ENCODE results near the gene MAP3K20. TPM values are rescaled to one million over a fixed set of nuclear protein-coding genes. Genes with fewer than 3 reads are reported as not detected.

The MAP3K20 gene
- polyA plus RNA-seq, 1 of the 3 experiments (the other 2 are of a cell fraction), result 8.5 TPM

DNA sequence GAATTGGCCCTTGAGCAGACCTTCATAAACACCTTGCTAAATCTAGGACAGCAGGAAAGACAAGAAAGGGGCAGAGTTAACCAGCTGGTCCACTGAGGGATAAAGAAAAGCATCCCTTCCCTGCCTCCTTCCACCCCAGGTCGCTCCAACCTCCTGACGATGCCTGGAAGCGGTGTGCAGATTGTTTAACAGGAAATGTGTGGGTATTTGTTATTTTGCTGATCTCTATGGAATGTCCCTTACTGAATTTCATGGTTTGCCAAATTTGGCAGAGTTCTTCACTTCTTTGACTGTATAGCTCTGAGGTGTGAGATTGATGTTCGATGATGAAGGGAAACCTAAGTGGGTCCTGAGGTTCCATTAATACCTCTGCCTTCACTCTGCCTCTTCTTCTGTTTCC lies 72.9 kb downstream of the MAP3K20 start:
- Histone ChIP-seq H3F3A (replicated peaks; ENCODE audit: insufficient read depth) (peaks cover 39% of the 10 kb centered on the region), H3K79me2 (ENCODE audit: insufficient read depth) (peaks cover 44% of the 10 kb centered on the region), H3K9me2 (no peaks in the 10 kb centered on the region), H3K9me3 (no peaks in the 10 kb centered on the region; the same call in 1 of the 2 replicates), H3K4me1 (ENCODE audit: control insufficient read depth in 1 of 2, insufficient read depth in 2 of 2, low read depth in 1 of 2, low read length in 1 of 2) (peaks cover 2 to 39% of the 10 kb centered on the region in 2 experiments), H2AFZ (ENCODE audit: low read depth) (no peak overlapping the region), H3K4me2 (no peak overlapping the region; the same call in 1 of the 2 replicates), H3K9ac (no peak overlapping the region), H3K27ac (ENCODE audit: low read depth in 2 of 2, low read length in 1 of 2) (no peak overlapping the region), H3K36me3 (replicated peaks in 1 of 2; ENCODE audit: control insufficient read depth in 1 of 2, insufficient read depth in 2 of 2, low read length in 1 of 2) (peaks cover 0 to 12% of the 10 kb centered on the region in 2 experiments), H3K27me3 (ENCODE audit: insufficient read depth) (no peaks in the 10 kb centered on the region), H4K20me1 (ENCODE audit: insufficient read depth) (no peaks in the 10 kb centered on the region), H3K4me3 (ENCODE audit: low read depth in 2 of 2, low read length in 1 of 2) (no peak overlapping the region)
- 85% methylated on average over 4 of the region's 4 CpGs for WGBS (ENCODE audit: low lambda C conversion rate)
- ChIA-PET CTCF (interaction anchor here (0.7 kb wide), 1 partner anchor 28 kb away, joined by 3 read pairs; no protein-coding TSS in a partner anchor), POLR2A (no interaction called here)
- no peak for DNase-seq
- TF ChIP-seq NRF1 (IDR thresholded peaks at IDR 0.05; ENCODE audit: low read depth, low read length) (no peak), NFIC (IDR thresholded peaks at IDR 0.05; ENCODE audit: borderline replicate concordance) (no peak), MXI1 (IDR thresholded peaks at IDR 0.05; ENCODE audit: low read depth, low read length) (no peak), CHD2 (IDR thresholded peaks at IDR 0.05; ENCODE audit: low read length, partially characterized antibody) (no peak), EZH2phosphoT487 (IDR thresholded peaks at IDR 0.05; ENCODE audit: borderline replicate concordance, low read depth) (no peak), ELF1 (IDR thresholded peaks at IDR 0.05) (no peak), FOXM1 (IDR thresholded peaks at IDR 0.05; ENCODE audit: low read depth) (no peak), POLR2AphosphoS5 (IDR thresholded peaks at IDR 0.05; ENCODE audit: low read depth, low read length) (no peak), EP300 (IDR thresholded peaks at IDR 0.05; ENCODE audit: borderline replicate concordance in 1 of 2, low read depth in 1 of 2, low read length in 1 of 2) (no peak), YY1 (IDR thresholded peaks at IDR 0.05; ENCODE audit: low read depth) (no peak)
- TF ChIP-seq, protein P1, sequence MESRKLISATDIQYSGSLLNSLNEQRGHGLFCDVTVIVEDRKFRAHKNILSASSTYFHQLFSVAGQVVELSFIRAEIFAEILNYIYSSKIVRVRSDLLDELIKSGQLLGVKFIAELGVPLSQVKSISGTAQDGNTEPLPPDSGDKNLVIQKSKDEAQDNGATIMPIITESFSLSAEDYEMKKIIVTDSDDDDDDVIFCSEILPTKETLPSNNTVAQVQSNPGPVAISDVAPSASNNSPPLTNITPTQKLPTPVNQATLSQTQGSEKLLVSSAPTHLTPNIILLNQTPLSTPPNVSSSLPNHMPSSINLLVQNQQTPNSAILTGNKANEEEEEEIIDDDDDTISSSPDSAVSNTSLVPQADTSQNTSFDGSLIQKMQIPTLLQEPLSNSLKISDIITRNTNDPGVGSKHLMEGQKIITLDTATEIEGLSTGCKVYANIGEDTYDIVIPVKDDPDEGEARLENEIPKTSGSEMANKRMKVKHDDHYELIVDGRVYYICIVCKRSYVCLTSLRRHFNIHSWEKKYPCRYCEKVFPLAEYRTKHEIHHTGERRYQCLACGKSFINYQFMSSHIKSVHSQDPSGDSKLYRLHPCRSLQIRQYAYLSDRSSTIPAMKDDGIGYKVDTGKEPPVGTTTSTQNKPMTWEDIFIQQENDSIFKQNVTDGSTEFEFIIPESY (IDR thresholded peaks at IDR 0.05; ENCODE audit: borderline replicate concordance, low read depth), result no peak
- TF ChIP-seq, protein P2, sequence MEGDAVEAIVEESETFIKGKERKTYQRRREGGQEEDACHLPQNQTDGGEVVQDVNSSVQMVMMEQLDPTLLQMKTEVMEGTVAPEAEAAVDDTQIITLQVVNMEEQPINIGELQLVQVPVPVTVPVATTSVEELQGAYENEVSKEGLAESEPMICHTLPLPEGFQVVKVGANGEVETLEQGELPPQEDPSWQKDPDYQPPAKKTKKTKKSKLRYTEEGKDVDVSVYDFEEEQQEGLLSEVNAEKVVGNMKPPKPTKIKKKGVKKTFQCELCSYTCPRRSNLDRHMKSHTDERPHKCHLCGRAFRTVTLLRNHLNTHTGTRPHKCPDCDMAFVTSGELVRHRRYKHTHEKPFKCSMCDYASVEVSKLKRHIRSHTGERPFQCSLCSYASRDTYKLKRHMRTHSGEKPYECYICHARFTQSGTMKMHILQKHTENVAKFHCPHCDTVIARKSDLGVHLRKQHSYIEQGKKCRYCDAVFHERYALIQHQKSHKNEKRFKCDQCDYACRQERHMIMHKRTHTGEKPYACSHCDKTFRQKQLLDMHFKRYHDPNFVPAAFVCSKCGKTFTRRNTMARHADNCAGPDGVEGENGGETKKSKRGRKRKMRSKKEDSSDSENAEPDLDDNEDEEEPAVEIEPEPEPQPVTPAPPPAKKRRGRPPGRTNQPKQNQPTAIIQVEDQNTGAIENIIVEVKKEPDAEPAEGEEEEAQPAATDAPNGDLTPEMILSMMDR (IDR thresholded peaks at IDR 0.05), result no peak
- TF ChIP-seq, protein P3, sequence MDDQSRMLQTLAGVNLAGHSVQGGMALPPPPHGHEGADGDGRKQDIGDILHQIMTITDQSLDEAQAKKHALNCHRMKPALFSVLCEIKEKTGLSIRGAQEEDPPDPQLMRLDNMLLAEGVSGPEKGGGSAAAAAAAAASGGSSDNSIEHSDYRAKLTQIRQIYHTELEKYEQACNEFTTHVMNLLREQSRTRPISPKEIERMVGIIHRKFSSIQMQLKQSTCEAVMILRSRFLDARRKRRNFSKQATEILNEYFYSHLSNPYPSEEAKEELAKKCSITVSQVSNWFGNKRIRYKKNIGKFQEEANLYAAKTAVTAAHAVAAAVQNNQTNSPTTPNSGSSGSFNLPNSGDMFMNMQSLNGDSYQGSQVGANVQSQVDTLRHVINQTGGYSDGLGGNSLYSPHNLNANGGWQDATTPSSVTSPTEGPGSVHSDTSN (IDR thresholded peaks at IDR 0.05), result no peak
- TF ChIP-seq, protein P4, sequence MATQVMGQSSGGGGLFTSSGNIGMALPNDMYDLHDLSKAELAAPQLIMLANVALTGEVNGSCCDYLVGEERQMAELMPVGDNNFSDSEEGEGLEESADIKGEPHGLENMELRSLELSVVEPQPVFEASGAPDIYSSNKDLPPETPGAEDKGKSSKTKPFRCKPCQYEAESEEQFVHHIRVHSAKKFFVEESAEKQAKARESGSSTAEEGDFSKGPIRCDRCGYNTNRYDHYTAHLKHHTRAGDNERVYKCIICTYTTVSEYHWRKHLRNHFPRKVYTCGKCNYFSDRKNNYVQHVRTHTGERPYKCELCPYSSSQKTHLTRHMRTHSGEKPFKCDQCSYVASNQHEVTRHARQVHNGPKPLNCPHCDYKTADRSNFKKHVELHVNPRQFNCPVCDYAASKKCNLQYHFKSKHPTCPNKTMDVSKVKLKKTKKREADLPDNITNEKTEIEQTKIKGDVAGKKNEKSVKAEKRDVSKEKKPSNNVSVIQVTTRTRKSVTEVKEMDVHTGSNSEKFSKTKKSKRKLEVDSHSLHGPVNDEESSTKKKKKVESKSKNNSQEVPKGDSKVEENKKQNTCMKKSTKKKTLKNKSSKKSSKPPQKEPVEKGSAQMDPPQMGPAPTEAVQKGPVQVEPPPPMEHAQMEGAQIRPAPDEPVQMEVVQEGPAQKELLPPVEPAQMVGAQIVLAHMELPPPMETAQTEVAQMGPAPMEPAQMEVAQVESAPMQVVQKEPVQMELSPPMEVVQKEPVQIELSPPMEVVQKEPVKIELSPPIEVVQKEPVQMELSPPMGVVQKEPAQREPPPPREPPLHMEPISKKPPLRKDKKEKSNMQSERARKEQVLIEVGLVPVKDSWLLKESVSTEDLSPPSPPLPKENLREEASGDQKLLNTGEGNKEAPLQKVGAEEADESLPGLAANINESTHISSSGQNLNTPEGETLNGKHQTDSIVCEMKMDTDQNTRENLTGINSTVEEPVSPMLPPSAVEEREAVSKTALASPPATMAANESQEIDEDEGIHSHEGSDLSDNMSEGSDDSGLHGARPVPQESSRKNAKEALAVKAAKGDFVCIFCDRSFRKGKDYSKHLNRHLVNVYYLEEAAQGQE (IDR thresholded peaks at IDR 0.05; ENCODE audit: low read depth, low read length), result no peak
- TF ChIP-seq, protein P5, sequence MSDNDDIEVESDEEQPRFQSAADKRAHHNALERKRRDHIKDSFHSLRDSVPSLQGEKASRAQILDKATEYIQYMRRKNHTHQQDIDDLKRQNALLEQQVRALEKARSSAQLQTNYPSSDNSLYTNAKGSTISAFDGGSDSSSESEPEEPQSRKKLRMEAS (IDR thresholded peaks at IDR 0.05; ENCODE audit: low read depth), result no peak
- TF ChIP-seq, protein P6, sequence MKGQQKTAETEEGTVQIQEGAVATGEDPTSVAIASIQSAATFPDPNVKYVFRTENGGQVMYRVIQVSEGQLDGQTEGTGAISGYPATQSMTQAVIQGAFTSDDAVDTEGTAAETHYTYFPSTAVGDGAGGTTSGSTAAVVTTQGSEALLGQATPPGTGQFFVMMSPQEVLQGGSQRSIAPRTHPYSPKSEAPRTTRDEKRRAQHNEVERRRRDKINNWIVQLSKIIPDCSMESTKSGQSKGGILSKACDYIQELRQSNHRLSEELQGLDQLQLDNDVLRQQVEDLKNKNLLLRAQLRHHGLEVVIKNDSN (IDR thresholded peaks at IDR 0.05; ENCODE audit: borderline replicate concordance, low read depth), result no peak

Data from SK-N-SH (cell line).